K562 (cell line): ENCODE measurements around the gene SV2A. TPM values are rescaled to one million over a fixed set of nuclear protein-coding genes. Genes with fewer than 3 reads are reported as not detected.
A peak's percentile ranks its signal among the peaks of the same experiment; 100 is the strongest.

Experiments
- ATAC-seq: fragments of 200-7000 bp; cut with Tn5 transposase; 3 replicates; pipeline ENCODE4 v1.9.1; 2020; ENCODE audit warnings: moderate library complexity
- BruUV-seq: library from RNA; stranded (reverse); fragments of 400-500 nt; replicated peaks from 2 replicates; lab custom pipeline; 2021; lab: Mats Ljungman, UMichigan
- CTCF ChIA-PET: fragments of 300-600 bp; formaldehyde crosslinking; extraction: SDS; loops from one replicate; lab custom pipeline; 2021; ENCODE audit warnings: low intra/inter-chr PET ratio; lab: Yijun Ruan, JAX
- POLR2A ChIA-PET: fragments of 300-600, 350-650 bp; sonication (Branson Sonifier 250); formaldehyde crosslinking; extraction: SDS; loops from one replicate; lab custom pipeline; 2021; ENCODE audit warnings: antibody characterized with exemption, inconsistent platforms; lab: Yijun Ruan, JAX
- DNase-seq, 4 experiments: peaks; one replicate each; pipeline versions ENCODE4 v3.0.0 to v3.0.0-alpha.2; 2011 to 2018; ENCODE audit warnings: low spot score in 3 of 4, mixed read lengths in 3 of 4; ENCODE audit errors: extremely low read depth in 1 of 4
- FAIRE-seq: peaks from 2 replicates; lab custom pipeline; 2011; peaks lifted over from hg19 to GRCh38; lab: Jason Lieb, UNC
- H2AFZ ChIP-seq: 2 replicates; pipeline ENCODE4 v1.6.0; 2011; ENCODE audit warnings: low read depth, low read length, control low read depth, inconsistent platforms
- H3K27ac ChIP-seq: fragments of 200-600 bp; 3 replicates; pipeline ENCODE4 v1.8.0; 2011; ENCODE audit warnings: low read depth, mild to moderate bottlenecking, control low read depth, inconsistent platforms, low read length, moderate library complexity, mixed read lengths; ENCODE audit errors: extremely low read depth
- H3K27me3 ChIP-seq, 2 experiments: fragments of 300-600 bp in 1 of 2; 2 replicates in 1 of 2; 3 replicates in 1 of 2; pipeline versions ENCODE4 v1.6.0 to v1.8.0; 2011; ENCODE audit warnings: inconsistent platforms in 2 of 2, low read length in 2 of 2, mild to moderate bottlenecking in 1 of 2, mixed read lengths in 1 of 2, moderate library complexity in 1 of 2; ENCODE audit not compliant: control insufficient read depth in 2 of 2, insufficient read depth in 2 of 2
- H3K36me3 ChIP-seq: fragments of 300-600 bp; 3 replicates; pipeline ENCODE4 v1.8.0; 2011; ENCODE audit warnings: mild to moderate bottlenecking, low read length, inconsistent platforms; ENCODE audit not compliant: control insufficient read depth, insufficient read depth
- H3K4me1 ChIP-seq, 2 experiments: fragments of 200-600 bp in 1 of 2; replicated peaks in 1 of 2; 2 replicates in 1 of 2; 3 replicates in 1 of 2; pipeline versions ENCODE4 v1.5.1 to v1.8.0; 2011; ENCODE audit warnings: inconsistent platforms in 2 of 2, low read length in 2 of 2, mild to moderate bottlenecking in 1 of 2, mixed read lengths in 1 of 2, moderate library complexity in 1 of 2; ENCODE audit not compliant: control insufficient read depth in 2 of 2, insufficient read depth in 2 of 2
- H3K4me2 ChIP-seq: 2 replicates; pipeline ENCODE4 v1.6.1; 2011; ENCODE audit warnings: low read length, control low read depth, inconsistent platforms, mixed read lengths; ENCODE audit not compliant: insufficient read depth
- H3K4me3 ChIP-seq: fragments of 200-600 bp; sonication (generic), shearing (Covaris generic); 2 replicates; pipeline ENCODE4 v1.5.1; 2016; ENCODE audit warnings: control low read depth, inconsistent platforms
- H3K79me2 ChIP-seq: fragments of 200-600 bp; 3 replicates; pipeline ENCODE4 v1.8.0; 2011; ENCODE audit warnings: low read length, inconsistent platforms; ENCODE audit not compliant: control insufficient read depth, insufficient read depth
- H3K9ac ChIP-seq, 2 experiments: 2 replicates each; pipeline versions ENCODE4 v1.6.0 to v1.6.1; 2011; ENCODE audit warnings: low read depth in 2 of 2, low read length in 2 of 2, control low read depth in 1 of 2, inconsistent platforms in 1 of 2, mild to moderate bottlenecking in 1 of 2, mixed read lengths in 1 of 2; ENCODE audit not compliant: insufficient read depth in 1 of 2
- H3K9me1 ChIP-seq: one replicate; pipeline ENCODE4 v1.6.0; 2011; ENCODE audit warnings: inconsistent platforms, mild to moderate bottlenecking, low read length, moderate library complexity; ENCODE audit not compliant: control insufficient read depth, insufficient read depth
- H3K9me3 ChIP-seq: replicated peaks from 2 replicates; pipeline ENCODE4 v1.5.1; 2011; ENCODE audit warnings: low read depth, low read length, inconsistent platforms; ENCODE audit not compliant: control insufficient read depth, insufficient read depth
- H4K20me1 ChIP-seq: replicated peaks from 2 replicates; pipeline ENCODE4 v1.6.1; 2011; ENCODE audit warnings: low read length, inconsistent platforms, mixed read lengths; ENCODE audit not compliant: control insufficient read depth, insufficient read depth
- ATF1 ChIP-seq, 2 experiments: fragments of 450-650 bp in 1 of 2; IDR thresholded peaks; 2 replicates each; pipeline ENCODE4 v1.6.1; 2016; ENCODE audit warnings: missing compliant biosample characterization in 1 of 2, missing genetic modification characterization in 1 of 2
- BCLAF1 ChIP-seq, 2 experiments: fragments of 450-650 bp in 1 of 2; IDR thresholded peaks; 2 replicates each; pipeline ENCODE4 v1.6.1; 2011 to 2017; ENCODE audit warnings: low read depth in 2 of 2, antibody characterized with exemption in 1 of 2, borderline replicate concordance in 1 of 2, low read length in 1 of 2, mild to moderate bottlenecking in 1 of 2, mixed read lengths in 1 of 2; ENCODE audit not compliant: control insufficient read depth in 1 of 2
- DMBX1 ChIP-seq: fragments of 250-450 bp; sonication (Bioruptor Pico); IDR thresholded peaks from 2 replicates; pipeline ENCODE4 v1.8.0; 2022; ENCODE audit warnings: inconsistent platforms, mild to moderate bottlenecking, moderate library complexity, borderline replicate concordance
- FIP1L1 ChIP-seq: fragments of 200-400 bp; formaldehyde crosslinking; IDR thresholded peaks from 2 replicates; pipeline ENCODE4 v1.6.1; 2018; ENCODE audit warnings: mild to moderate bottlenecking, low read depth, low read length; ENCODE audit not compliant: poor library complexity, severe bottlenecking
- KAT7 ChIP-seq: sonication (generic); formaldehyde crosslinking; IDR thresholded peaks from 2 replicates; pipeline ENCODE4 v1.8.0; 2022; ENCODE audit warnings: missing genetic modification reagents, mild to moderate bottlenecking, borderline replicate concordance
- NEUROD1 ChIP-seq: fragments of 150-350 bp; IDR thresholded peaks from 2 replicates; pipeline ENCODE4 v1.6.1; 2014; ENCODE audit warnings: borderline replicate concordance, low read length, low read depth; ENCODE audit not compliant: partially characterized antibody
- RREB1 ChIP-seq: fragments of 250-450 bp; sonication (Bioruptor Pico); IDR thresholded peaks from 2 replicates; pipeline ENCODE4 v1.4.0; 2020
- SMAD4 ChIP-seq: fragments of 250-450 bp; sonication (Bioruptor Pico); conservative IDR thresholded peaks from 2 replicates; pipeline ENCODE4 v1.8.0; 2021; ENCODE audit warnings: inconsistent platforms, mild to moderate bottlenecking, moderate library complexity
- ZNF717 ChIP-seq: fragments of 250-450 bp; sonication (Bioruptor Pico); IDR thresholded peaks from 2 replicates; pipeline ENCODE4 v1.5.0; 2021
- WGBS: fragments of 100-300 bp; shearing (Covaris generic); methylation state at CpG from one replicate; pipeline ENCODE4 v1.1.6; 2016; ENCODE audit warnings: low coverage, mixed read lengths; ENCODE audit not compliant: insufficient coverage; ENCODE audit errors: missing lambda C conversion rate; 5-methylcytosine and 5-hydroxymethylcytosine counted together
- in situ Hi-C: fragments of 300-500 bp; cut with MboI; formaldehyde crosslinking; loops from 4 replicates; pipeline ENCODE4 v1.15.0; 2018; ENCODE audit warnings: inconsistent platforms, mixed read lengths
- intact Hi-C: fragments of 100-400 bp; cut with micrococcal nuclease; formaldehyde crosslinking; loops from 2 replicates; pipeline ENCODE4 v1.14.2; 2022
- polyA plus RNA-seq, 8 experiments: library from polyadenylated mRNA; depleted of rRNA in 4 of 8; stranded (reverse) in 5 of 8; unstranded in 3 of 8; fragments of >200 nt; fragmentation: Nextera tagmentation in 2 of 8; fragmentation: Illumina TruSeq in 1 of 8; extraction: Ambion mirVana in 2 of 8; extraction: Trizol in 1 of 8; gene quantifications; 2 replicates each; pipeline versions ENCODE4 v1.2.1 to v1.2.3, GENCODE V29; 2011 to 2014; ENCODE audit warnings: inconsistent platforms in 1 of 8, missing spikeins in 1 of 8
- total RNA-seq, 7 experiments: library from RNA; depleted of rRNA in 6 of 7; stranded (reverse); fragments of >200 nt in 6 of 7; fragmentation: Illumina TruSeq in 2 of 7; extraction: Trizol in 2 of 7; gene quantifications; 2 replicates each; pipeline versions ENCODE4 v1.2.1 to v1.2.3, GENCODE V29; 2011 to 2021; ENCODE audit warnings: low replicate concordance in 1 of 7

The SV2A gene
- total and polyA plus RNA-seq, 9 of the 15 experiments (the other 6 are each of a cell fraction or from before 2014, with no cell fraction given): 0.07 to 0.22 (median 0.11) TPM; not detected in 1

- peak; percentile 81 for TF ChIP-seq FIP1L1
- peak; percentile 44; the same call in 1 of the 2 replicates for TF ChIP-seq DMBX1
- TF ChIP-seq BCLAF1 (IDR thresholded peaks at IDR 0.05; ENCODE audit: borderline replicate concordance in 1 of 2, control insufficient read depth in 1 of 2, low read depth in 2 of 2, low read length in 1 of 2): peak in 1 of 2 experiments; percentile 43; a peak in 1 of 4 replicates
- 0 out of 2 replicates have a peak, but pooled peaks have one; percentile 43 for TF ChIP-seq SMAD4 (CRISPR knock-in tag)
Observed at GRCh38 chr1:149887196-149887455, 30.5 kb downstream of the SV2A start (continued).

- Histone ChIP-seq H3K4me2 (peak overlapping the region; percentile 99), H3K36me3 (peaks cover 9% of the 10 kb centered on the region; the same call in 2 of the 3 replicates), H3K9ac (peak overlapping the region; percentile 96 to 98), H3K9me1 (no peaks in the 10 kb centered on the region), H3K27ac (peak overlapping the region; percentile 98), H2AFZ (no peak overlapping the region), H4K20me1 (peaks cover 27% of the 10 kb centered on the region), H3K79me2 (peaks cover 51% of the 10 kb centered on the region), H3K4me3 (peak overlapping the region; percentile 64), H3K9me3 (no peaks in the 10 kb centered on the region), H3K4me1 (peaks cover 8 to 27% of the 10 kb centered on the region in 2 experiments), H3K27me3 (no peaks in the 10 kb centered on the region)
- 2% methylated on average over 46 of the region's 62 CpGs for WGBS
- intact Hi-C loops (no loop called here), in situ Hi-C loops (loop anchor here (5.0 kb wide), 1 partner anchor 44 kb away; a partner anchor contains a TSS)
- peak; percentile 97 for FAIRE-seq
- POLR2A ChIA-PET: interaction anchor here (0.6 to 5.9 kb wide), 55 partner anchors 9 to 1493 kb away, joined by 3 to 71 read pairs (median 5); partner anchors contain the start of genes MTMR11, OTUD7B, SF3B4 and VPS45
- peak; percentile 83 to 98 (median 89) for DNase-seq
- CTCF ChIA-PET: no interaction called here
- no TSS peak for BruUV-seq
- ATAC-seq: peak; percentile 80
- TF ChIP-seq KAT7 (CRISPR knock-in tag) (no peak), RREB1 (CRISPR knock-in tag) (no peak), ATF1 (CRISPR knock-in tag; IDR thresholded peaks at IDR 0.05) (0 out of 2 replicates have a peak, but pooled peaks have one; percentile 22), ATF1 (tag; IDR thresholded peaks at IDR 0.05) (peak; percentile 95), ZNF717 (CRISPR knock-in tag) (peak; percentile 36; the same call in 1 of the 2 replicates), NEUROD1 (peak; percentile 76)
Observed at GRCh38 chr1:149886396-149887195, 31.0 kb downstream of the SV2A start.
